Hepatocyte (in vitro differentiated cells): ENCODE measurements around the gene MAST4.

ENCODE experiments used
- EZH2 ChIP-seq: fragments of 200-600 bp; sonication (generic); IDR thresholded peaks from 2 replicates; pipeline ENCODE4 v1.6.1; 2016; ENCODE audit warnings: antibody characterized with exemption, mild to moderate bottlenecking, borderline replicate concordance
- EZH2phosphoT487 ChIP-seq: fragments of 200-600 bp; sonication (generic); IDR thresholded peaks from one replicate; pipeline ENCODE4 v1.6.1; 2018; ENCODE audit warnings: antibody characterized with exemption, mild to moderate bottlenecking, low read depth, moderate library complexity; ENCODE audit not compliant: unreplicated experiment, severe bottlenecking
- TF ChIP-seq, protein P1 (sequence below): fragments of 200-600 bp; sonication (generic); IDR thresholded peaks from 2 replicates; pipeline ENCODE4 v1.5.1; 2016; ENCODE audit warnings: antibody characterized with exemption, mild to moderate bottlenecking; ENCODE audit not compliant: poor library complexity

GRCh38 chr5:67170767-67171166 lies 574.6 kb downstream of the MAST4 start:
- TF ChIP-seq, protein P1, sequence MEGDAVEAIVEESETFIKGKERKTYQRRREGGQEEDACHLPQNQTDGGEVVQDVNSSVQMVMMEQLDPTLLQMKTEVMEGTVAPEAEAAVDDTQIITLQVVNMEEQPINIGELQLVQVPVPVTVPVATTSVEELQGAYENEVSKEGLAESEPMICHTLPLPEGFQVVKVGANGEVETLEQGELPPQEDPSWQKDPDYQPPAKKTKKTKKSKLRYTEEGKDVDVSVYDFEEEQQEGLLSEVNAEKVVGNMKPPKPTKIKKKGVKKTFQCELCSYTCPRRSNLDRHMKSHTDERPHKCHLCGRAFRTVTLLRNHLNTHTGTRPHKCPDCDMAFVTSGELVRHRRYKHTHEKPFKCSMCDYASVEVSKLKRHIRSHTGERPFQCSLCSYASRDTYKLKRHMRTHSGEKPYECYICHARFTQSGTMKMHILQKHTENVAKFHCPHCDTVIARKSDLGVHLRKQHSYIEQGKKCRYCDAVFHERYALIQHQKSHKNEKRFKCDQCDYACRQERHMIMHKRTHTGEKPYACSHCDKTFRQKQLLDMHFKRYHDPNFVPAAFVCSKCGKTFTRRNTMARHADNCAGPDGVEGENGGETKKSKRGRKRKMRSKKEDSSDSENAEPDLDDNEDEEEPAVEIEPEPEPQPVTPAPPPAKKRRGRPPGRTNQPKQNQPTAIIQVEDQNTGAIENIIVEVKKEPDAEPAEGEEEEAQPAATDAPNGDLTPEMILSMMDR = no peak
- TF ChIP-seq EZH2phosphoT487 (no peak), EZH2 (no peak)
